ENCODE data around the gene PRRC2C.

DNA sequence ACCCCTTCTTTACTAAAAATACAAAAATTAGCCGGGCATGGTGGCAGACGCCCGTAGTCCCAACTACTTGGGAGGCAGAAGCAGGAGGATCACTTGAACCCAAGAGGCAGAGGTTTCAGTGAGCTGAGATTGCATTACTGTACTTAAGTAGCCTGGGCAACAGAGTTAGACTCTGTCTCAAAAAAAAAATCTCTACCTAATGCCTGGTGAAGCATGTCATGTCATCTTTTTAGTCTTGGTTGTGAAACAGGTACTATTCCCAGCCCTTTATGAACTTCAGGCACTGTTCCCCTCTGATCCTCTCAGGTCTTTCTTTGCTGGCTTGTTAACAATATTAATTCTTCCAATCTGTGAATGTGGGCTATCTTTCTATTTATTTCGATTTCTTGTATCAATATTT lies 22.1 kb downstream of the PRRC2C start:
- no peak for TF ChIP-seq EZH2 (IDR thresholded peaks at IDR 0.05; ENCODE audit: insufficient read depth, poor library complexity, severe bottlenecking)
- TF ChIP-seq EZH2phosphoT487 (IDR thresholded peaks at IDR 0.05; ENCODE audit: insufficient read depth, low read depth), result no peak

Data from GM23248 (cell line).